Measurements from ENCODE around the gene MAP3K20.

GRCh38 chr2:173119069-173119807 lies 43.6 kb downstream of the MAP3K20 start:
- no peak for TF ChIP-seq CTCF (IDR thresholded peaks at IDR 0.05)
- no peak for TF ChIP-seq POLR2A (IDR thresholded peaks at IDR 0.05)
